Stimulated activated CD4-positive, alpha-beta T cell treated with anti-CD3 and anti-CD28 coated beads, TNF-alpha, amount 100 ng/mL, for 1 hour (primary cell): ENCODE data around the gene GOLGA3.
"Not testable (repeated sequence)": the region's sequence is repeated elsewhere in the genome, so short reads cannot be mapped to it uniquely, and the experiment has no call there.

ENCODE experiments used
- DNase-seq, 3 donors: peaks; one replicate each; pipeline ENCODE4 v3.0.0-alpha.2; 2020; ENCODE audit warnings: low read depth in 3 of 3, low spot score in 1 of 3

Gene GOLGA3

GRCh38 chr12:132781938-132782337 is 46.7 kb downstream of the GOLGA3 start:
- no peak for DNase-seq

- no peak for DNase-seq
These were observed 48.8 kb downstream of the GOLGA3 start for GRCh38 chr12:132779781-132780353.

GRCh38 chr12:132777614-132778013 is 51.1 kb downstream of the GOLGA3 start:
- no peak for DNase-seq

GRCh38 chr12:132776816-132777568 is 51.7 kb downstream of the GOLGA3 start:
- no peak for DNase-seq

DNA sequence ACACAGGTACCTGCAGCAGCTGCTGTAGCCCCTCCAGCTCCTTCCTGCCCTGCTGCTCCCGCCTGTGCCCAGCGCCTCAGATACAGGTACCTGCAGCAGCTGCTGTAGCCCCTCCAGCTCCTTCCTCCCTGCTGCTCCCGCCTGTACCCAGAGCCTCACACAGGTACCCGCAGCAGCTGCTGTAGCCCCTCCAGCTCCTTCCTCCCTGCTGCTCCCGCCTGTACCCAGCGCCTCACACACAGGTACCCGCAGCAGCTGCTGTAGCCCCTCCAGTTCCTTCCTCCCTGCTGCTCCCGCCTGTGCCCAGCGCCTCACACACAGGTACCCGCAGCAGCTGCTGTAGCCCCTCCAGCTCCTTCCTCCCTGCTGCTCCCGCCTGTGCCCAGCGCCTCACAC is 52.4 kb downstream of the GOLGA3 start:
- not testable (repeated sequence) for DNase-seq

- no peak for DNase-seq
These were observed 53.0 kb downstream of the GOLGA3 start for GRCh38 chr12:132775502-132776229.

DNA sequence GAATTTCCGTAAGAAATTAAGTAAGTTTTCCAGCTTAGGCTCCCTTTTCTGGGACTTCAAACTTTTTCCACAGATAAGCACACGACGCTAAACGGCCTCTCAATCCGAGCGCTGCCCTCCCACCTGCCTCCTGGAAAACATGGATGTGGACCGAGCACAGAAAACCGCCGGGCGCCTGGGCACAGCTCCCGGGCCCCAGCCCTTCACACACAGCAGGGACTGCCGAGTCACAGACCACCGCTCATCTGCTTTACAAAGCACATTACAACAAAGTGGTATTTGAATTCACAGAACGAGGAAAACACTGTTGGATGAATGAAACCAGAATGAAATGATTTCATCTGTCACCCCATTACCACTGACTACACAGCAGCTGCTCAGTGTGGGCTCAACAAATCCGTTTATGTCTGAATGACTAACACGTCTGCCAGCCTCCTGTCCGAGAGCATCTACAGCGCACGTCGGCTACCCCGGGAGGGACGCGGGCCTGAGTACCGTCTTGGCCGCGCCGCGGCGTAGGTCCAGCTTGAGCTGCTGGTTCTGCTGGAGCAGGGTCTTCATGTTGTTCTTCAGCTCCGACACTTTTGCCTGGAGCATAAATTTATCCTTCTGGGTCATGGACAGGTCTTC is 53.9 kb downstream of the GOLGA3 start:
- no peak for DNase-seq

- no peak for DNase-seq
These were observed 54.5 kb downstream of the GOLGA3 start for GRCh38 chr12:132774159-132774558.

GRCh38 chr12:132773077-132773955 is 55.4 kb downstream of the GOLGA3 start:
- no peak for DNase-seq

- DNase-seq = no peak
These were observed 56.1 kb downstream of the GOLGA3 start for GRCh38 chr12:132772606-132773005.

DNA sequence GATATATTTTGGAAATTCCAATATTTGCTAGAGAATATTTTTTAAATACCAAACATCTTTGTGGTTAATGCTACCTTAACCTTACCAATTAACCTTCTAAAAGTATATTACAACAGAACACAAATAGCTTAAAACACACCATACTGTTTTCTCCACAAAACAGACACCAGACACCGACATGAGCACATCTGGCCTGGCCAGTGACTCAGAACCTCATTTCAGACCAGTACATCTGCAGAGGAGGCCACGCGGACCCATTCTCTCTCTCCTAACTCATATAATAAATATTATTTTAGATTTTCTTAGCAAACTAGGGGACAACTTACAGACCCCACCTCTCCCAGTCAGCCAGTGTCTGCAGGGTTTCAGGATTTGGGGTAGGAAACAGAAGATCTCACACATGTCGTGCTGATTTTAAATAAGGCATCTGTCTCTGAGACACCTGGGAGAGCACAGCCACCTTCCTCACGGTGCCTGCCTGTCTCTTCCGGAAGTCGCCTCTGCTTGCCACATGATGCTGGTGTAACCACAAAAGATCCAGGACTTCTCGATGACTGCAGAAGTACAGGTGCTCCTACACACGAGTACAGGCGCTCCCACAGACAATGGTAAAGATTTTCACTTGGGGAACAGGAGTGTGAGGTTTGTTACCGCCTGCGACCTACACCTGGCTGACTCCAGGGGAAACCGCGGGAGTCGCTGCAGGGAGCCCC is 57.4 kb downstream of the GOLGA3 start:
- DNase-seq = peak in 1 of 3 donors; percentile 15

GRCh38 chr12:132766380-132767085 is 62.1 kb downstream of the GOLGA3 start:
- DNase-seq = no peak

- no peak for DNase-seq
These were observed 63.3 kb downstream of the GOLGA3 start for GRCh38 chr12:132765361-132765760.

GRCh38 chr12:132764231-132764630 is 64.4 kb downstream of the GOLGA3 start:
- DNase-seq = no peak

DNA sequence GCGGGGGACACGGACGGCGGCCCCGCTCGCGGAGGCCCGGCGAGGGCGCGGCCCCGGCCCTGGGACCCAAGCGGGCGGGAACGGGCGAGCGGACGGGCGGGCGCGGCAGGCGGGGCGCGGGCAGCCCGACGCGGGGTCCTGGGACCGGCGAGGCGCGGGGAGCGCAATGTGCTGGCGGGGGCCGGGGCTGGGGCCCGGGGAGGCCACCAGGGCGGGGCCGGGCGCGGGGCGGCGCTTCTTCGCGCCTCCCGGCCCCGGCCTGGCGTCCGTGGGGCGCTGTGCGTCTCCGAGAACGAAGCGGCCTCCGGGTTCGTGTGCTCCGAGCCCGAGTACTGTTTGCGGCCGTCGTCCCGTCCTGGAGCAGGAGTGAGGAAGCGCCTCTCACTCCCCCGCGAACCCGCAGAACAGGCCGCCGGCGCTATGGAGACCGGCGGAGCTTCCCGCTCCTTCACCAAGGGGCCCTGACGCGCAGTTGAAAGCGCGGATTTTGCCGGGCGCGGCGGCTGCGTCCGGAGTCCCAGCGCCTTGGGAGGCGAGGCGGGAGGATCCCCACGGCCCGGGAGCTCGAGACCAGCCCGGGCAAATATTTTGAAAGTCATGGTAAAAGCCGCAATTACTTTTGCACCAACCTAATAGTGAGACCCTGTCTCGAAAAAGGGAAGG is 66.6 kb downstream of the GOLGA3 start:
- peak; percentile 74 to 80 (median 77) for DNase-seq

GRCh38 chr12:132761032-132761920 is 67.4 kb downstream of the GOLGA3 start, which contains the start of gene ANKLE2:
ANKLE2 (minus strand) TSS chr12:132761832; CDS start chr12:132761798, 34 bp downstream.
- peak; percentile 37 to 57 (median 56) for DNase-seq

DNA sequence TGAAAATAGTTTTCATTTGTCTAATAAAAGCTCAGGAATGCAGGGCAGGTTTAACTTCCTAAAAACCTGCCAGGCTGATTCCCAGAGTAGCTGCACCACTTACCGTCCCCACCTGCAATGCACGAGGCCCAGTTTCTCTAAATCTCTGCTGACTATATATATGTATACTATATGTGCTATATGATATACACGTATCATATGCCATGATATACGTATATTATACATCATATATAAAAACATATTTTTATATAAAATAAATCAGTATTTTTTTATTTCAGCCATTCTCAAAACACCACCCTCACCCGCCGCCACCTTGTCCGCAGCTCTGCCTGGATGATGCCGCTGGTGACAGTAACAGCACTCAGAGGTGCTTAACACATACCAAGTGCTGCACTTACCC is 69.3 kb downstream of the GOLGA3 start:
- no peak for DNase-seq

DNA sequence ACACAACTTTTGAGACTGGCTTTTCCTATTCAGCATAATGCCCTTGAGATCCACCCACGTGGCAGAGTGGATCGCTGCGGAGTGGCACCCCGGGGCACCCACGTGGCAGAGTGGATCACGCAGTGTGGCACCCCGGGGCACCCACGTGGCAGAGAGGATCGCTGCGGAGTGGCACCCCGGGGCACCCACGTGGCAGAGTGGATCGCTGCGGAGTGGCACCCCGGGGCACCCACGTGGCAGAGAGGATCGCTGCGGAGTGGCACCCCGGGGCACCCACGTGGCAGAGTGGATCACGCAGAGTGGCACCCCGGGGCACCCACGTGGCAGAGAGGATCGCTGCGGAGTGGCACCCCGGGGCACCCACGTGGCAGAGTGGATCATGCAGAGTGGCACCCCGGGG is 69.8 kb downstream of the GOLGA3 start:
- not testable (repeated sequence) for DNase-seq
